Progenitor cell of endocrine pancreas (in vitro differentiated cells): ENCODE measurements around the gene WNK3. TPM values are rescaled to one million over a fixed set of nuclear protein-coding genes. Genes with fewer than 3 reads are reported as not detected.

ENCODE experiments used
- DNase-seq: peaks from one replicate; pipeline ENCODE4 v3.0.0; 2021; ENCODE audit warnings: low spot score; ENCODE audit not compliant: unreplicated experiment
- H3K27ac Mint-ChIP-seq: 2 replicates; pipeline ENCODE4 v1.8.0; 2021; ENCODE audit warnings: mild to moderate bottlenecking, moderate library complexity, mixed read lengths
- H3K27me3 Mint-ChIP-seq: 2 replicates; pipeline ENCODE4 v1.8.0; 2021; ENCODE audit warnings: mixed read lengths
- H3K36me3 Mint-ChIP-seq: 2 replicates; pipeline ENCODE4 v1.8.0; 2022; ENCODE audit warnings: mixed read lengths; ENCODE audit not compliant: insufficient read depth
- H3K4me1 Mint-ChIP-seq: 2 replicates; pipeline ENCODE4 v1.8.0; 2021; ENCODE audit warnings: low read depth, mixed read lengths
- H3K4me3 Mint-ChIP-seq: 2 replicates; pipeline ENCODE4 v1.8.0; 2021; ENCODE audit warnings: low read depth, mild to moderate bottlenecking, moderate library complexity, mixed read lengths
- H3K9me3 Mint-ChIP-seq: 2 replicates; pipeline ENCODE4 v1.8.0; 2021; ENCODE audit warnings: low read depth, mixed read lengths
- total RNA-seq: library from RNA; stranded (reverse); gene quantifications from 2 replicates; pipeline ENCODE4 v1.2.1, GENCODE V29; 2021
- TF ChIP-seq, protein P1 (sequence below): fragments of 200-600 bp; sonication (generic); IDR thresholded peaks from one replicate; pipeline ENCODE4 v1.5.0; 2021; ENCODE audit warnings: antibody characterized with exemption, mild to moderate bottlenecking; ENCODE audit not compliant: unreplicated experiment

The WNK3 gene
- total RNA-seq, 1 donor from 2014 or later: 22.9 TPM

DNA sequence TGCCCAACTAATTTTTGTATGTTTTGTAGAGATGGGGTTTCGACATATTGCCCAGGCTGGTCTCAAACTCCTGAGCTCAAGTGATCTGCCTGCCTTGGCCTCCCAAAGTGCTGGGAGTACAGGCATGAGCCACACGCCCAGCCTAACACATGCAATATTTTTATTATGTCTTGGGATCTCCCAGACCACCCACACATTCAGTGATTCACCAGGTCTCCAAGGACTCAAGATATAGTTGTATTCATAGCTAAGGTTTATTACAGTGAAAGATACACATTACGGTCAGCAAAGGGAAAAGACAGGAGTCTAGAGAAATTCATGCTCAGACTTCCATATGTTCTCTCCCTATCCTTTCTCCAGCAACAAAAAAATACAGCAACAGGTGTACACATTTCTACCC lies 149.3 kb downstream of the WNK3 start:
- TF ChIP-seq, protein P1, sequence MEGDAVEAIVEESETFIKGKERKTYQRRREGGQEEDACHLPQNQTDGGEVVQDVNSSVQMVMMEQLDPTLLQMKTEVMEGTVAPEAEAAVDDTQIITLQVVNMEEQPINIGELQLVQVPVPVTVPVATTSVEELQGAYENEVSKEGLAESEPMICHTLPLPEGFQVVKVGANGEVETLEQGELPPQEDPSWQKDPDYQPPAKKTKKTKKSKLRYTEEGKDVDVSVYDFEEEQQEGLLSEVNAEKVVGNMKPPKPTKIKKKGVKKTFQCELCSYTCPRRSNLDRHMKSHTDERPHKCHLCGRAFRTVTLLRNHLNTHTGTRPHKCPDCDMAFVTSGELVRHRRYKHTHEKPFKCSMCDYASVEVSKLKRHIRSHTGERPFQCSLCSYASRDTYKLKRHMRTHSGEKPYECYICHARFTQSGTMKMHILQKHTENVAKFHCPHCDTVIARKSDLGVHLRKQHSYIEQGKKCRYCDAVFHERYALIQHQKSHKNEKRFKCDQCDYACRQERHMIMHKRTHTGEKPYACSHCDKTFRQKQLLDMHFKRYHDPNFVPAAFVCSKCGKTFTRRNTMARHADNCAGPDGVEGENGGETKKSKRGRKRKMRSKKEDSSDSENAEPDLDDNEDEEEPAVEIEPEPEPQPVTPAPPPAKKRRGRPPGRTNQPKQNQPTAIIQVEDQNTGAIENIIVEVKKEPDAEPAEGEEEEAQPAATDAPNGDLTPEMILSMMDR: no peak
- Mint-ChIP-seq H3K4me3 (no peak overlapping the region), H3K27me3 (no peaks in the 10 kb centered on the region), H3K27ac (no peak overlapping the region), H3K9me3 (peaks cover 7% of the 10 kb centered on the region), H3K4me1 (no peaks in the 10 kb centered on the region), H3K36me3 (peaks cover 3% of the 10 kb centered on the region)
- no peak for DNase-seq

- peaks cover 9% of the 10 kb centered on the region for H3K9me3 Mint-ChIP-seq
- no peaks in the 10 kb centered on the region for H3K4me1 Mint-ChIP-seq
- H3K4me3 Mint-ChIP-seq: no peak overlapping the region
- H3K27ac Mint-ChIP-seq: no peak overlapping the region
- DNase-seq: no peak
- TF ChIP-seq, protein P1: no peak
- H3K36me3 Mint-ChIP-seq: peaks cover 8% of the 10 kb centered on the region
- H3K27me3 Mint-ChIP-seq: no peaks in the 10 kb centered on the region
These were observed 159.6 kb downstream of the WNK3 start for GRCh38 chrX:54198262-54198661.

- peaks cover 8% of the 10 kb centered on the region for H3K36me3 Mint-ChIP-seq
- peaks cover 12% of the 10 kb centered on the region for H3K9me3 Mint-ChIP-seq
- H3K4me1 Mint-ChIP-seq: no peaks in the 10 kb centered on the region
- H3K27ac Mint-ChIP-seq: no peak overlapping the region
- DNase-seq: no peak
- no peak overlapping the region for H3K4me3 Mint-ChIP-seq
- H3K27me3 Mint-ChIP-seq: no peaks in the 10 kb centered on the region
- TF ChIP-seq, protein P1: no peak
These were observed 162.8 kb downstream of the WNK3 start for GRCh38 chrX:54194982-54195588.

GRCh38 chrX:54193085-54193821 lies 164.6 kb downstream of the WNK3 start:
- H3K4me1 Mint-ChIP-seq: no peaks in the 10 kb centered on the region
- no peak overlapping the region for H3K4me3 Mint-ChIP-seq
- H3K27ac Mint-ChIP-seq: no peak overlapping the region

GRCh38 chrX:54184474-54184873 lies 173.4 kb downstream of the WNK3 start:
- H3K9me3 Mint-ChIP-seq: peaks cover 4% of the 10 kb centered on the region
- no peak for DNase-seq
- H3K4me1 Mint-ChIP-seq: peaks cover 22% of the 10 kb centered on the region
- no peak overlapping the region for H3K27ac Mint-ChIP-seq
- H3K36me3 Mint-ChIP-seq: no peaks in the 10 kb centered on the region
- H3K27me3 Mint-ChIP-seq: no peaks in the 10 kb centered on the region
- no peak overlapping the region for H3K4me3 Mint-ChIP-seq
- TF ChIP-seq, protein P1: no peak

More at GRCh38 chrX:54193085-54193821, 164.6 kb downstream of the WNK3 start:
- Mint-ChIP-seq H3K9me3 (peaks cover 4% of the 10 kb centered on the region), H3K27me3 (no peaks in the 10 kb centered on the region), H3K36me3 (peaks cover 2% of the 10 kb centered on the region)
- no peak for DNase-seq
- TF ChIP-seq, protein P1: no peak
